Kidney glomerular epithelial cell (primary cell): Measurements from ENCODE around the gene IGIP.

Experiments used
- DNase-seq: peaks from one replicate; lab custom pipeline; 2025; lab: John Stamatoyannopoulos, UW

IGIP gene

DNA sequence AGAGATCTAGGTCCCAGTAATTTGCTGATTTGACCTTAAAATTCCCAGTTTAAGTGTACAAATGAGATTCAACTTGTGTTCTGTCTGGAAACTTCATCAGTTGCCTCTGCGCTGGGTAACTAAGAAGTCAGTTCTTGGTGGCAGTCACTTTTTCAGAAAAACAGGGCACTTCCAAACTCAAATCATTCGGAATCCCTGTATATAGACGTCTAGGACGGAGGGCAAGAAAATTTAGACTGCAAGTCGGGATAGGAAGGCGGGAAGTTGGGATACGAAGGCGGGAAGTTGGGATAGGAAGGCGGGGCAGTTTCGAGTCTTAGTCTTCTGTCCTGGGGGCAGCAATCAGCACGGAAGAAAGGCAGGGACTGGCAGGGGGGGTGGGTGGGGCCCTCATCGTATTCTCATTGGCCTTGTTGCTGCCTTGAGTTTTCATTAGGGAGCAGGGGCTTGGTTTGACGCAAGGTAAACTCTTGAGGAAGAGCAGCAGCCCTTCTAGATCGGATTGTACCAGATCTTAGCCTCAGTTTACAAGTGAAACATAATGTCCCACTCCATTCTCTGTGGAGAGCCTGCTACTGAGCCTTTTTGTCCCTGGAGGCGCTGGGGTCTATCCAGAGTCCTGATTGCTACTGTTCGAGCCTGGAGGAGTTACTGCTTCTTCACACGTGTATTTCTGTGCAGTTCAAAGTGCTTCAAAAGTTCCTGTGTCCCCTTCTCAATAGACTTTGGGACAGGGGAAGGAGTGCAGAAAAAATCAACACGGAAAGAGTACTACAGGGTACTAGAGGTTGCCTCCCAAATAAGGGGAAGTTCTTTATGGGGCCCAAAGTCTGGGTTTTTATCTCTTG, 14.5 kb upstream of the IGIP start:
- DNase-seq, result no peak

DNA sequence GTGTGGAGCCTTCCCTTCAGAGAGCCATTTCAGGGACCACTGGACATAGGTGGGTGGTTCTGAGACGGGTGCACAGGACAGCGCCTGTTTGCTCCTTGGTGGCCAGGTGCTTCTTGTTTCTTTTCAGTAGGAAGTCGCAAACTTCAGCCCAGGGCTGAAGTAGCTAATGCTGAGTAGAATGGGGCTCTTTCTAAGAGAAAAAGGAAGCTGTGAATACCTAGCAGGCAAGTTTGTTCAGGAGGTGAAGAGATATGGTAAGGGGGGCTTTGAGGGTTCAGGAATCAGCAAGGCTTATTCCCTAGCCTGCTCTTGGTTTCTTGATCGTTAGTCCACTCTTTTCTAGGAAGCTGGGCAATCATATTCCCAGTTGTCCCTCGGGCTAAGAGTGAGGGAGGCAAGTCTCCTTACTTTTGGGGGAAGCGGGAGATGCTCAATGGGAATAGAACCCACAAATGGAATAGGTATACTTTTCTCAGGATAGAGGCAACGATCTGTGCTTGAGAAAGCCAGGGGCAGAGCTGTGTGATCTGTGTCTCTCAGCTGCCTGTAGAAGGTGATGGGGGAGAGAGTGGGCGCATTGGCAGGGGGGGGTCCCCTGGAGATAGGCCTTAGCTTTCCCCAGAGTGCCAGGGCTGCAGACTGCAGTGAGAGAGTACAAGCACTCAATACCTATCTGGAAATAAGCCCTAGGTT, 13.7 kb upstream of the IGIP start:
- no peak for DNase-seq

DNA sequence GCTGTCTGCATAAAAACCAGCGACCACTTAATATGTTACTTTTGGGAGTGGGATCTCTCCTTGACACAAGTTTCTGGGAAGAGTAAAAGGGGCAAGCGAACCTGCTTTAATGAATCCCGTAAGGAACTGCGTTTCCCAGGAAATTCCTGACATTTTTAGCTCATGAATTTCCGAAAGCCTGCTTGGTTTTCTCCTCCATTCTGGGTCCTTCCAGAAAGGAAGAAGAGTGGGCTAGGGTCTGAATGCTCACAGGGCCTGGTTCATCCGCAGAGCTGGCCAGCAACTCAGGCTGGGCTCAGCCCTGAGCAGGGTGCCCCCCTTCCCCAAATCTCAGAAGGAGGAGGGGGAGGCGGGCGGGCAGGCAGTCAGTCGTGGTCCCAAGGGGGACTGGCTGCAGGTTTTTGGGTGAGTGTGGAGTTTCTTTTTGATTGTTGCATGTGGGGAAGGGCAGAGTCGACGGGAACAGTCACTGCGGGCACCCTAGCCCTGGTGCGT, 13.0 kb upstream of the IGIP start:
- DNase-seq, result no peak

DNA sequence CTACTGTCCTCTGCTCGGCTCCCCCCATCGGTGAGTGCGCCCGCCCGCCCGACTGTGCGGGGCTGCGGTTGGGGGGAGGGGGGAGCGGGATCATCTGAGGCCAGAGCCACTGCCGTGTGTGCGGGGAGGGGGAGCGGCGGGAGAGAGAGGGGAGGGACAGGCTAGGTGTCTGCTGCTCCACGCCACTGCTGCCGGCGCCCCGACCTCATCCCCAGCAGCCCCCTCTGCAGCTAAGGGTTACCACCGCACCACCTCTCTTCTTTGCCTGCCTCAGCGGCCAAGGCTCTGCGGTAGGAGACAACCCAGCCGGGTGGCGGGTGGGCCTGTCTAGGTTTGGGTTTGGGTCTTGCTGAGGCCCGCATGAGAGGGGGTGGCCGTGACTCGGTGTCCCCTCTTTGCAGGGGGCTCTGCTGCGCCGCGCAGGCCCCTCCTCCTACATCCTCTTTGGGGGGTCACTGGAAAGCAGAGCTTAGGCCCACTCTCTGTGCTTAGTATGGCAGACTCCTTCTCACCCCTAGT, 12.5 kb upstream of the IGIP start:
- DNase-seq, result no peak

DNA sequence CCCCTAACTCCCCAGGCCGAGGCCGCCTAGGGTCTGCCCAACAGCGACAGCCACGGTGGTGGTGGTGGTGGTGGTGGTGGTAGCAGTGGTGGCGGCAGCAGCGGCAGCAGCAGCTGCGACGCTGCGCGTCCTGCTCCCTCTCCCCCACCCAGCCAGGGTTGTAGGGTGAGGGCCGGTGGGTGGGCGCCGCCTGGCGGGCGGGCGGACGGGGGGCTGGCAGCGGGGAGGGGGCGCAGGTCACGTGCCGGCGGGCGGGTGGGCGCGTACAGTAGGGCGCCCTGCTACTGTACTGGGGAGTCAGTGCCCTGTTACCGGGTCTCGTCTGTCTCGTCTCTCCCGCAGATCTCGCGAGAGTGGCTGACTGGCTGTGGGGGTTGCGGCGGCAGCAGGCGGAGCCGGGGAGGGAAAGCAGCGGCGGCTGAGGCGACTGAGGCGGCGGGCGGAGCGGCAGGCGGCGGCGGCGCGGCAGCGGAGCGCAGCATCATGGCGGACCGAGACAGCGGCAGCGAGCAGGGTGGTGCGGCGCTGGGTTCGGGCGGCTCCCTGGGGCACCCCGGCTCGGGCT, 12.0 kb upstream of the IGIP start, which contains the start of gene PURA:
Gene PURA, plus strand, starts transcription at position 411 of the 565 bp plus-strand sequence. Its CDS starts 73 bp downstream, at position 484.
- peak; percentile 88 for DNase-seq

DNA sequence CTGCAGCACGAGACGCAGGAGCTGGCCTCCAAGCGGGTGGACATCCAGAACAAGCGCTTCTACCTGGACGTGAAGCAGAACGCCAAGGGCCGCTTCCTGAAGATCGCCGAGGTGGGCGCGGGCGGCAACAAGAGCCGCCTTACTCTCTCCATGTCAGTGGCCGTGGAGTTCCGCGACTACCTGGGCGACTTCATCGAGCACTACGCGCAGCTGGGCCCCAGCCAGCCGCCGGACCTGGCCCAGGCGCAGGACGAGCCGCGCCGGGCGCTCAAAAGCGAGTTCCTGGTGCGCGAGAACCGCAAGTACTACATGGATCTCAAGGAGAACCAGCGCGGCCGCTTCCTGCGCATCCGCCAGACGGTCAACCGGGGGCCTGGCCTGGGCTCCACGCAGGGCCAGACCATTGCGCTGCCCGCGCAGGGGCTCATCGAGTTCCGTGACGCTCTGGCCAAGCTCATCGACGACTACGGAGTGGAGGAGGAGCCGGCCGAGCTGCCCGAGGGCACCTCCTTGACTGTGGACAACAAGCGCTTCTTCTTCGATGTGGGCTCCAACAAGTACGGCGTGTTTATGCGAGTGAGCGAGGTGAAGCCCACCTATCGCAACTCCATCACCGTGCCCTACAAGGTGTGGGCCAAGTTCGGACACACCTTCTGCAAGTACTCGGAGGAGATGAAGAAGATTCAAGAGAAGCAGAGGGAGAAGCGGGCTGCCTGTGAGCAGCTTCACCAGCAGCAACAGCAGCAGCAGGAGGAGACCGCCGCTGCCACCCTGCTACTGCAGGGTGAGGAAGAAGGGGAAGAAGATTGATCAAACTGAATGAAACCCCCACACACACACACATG, 11.2 kb upstream of the IGIP start:
- DNase-seq, result peak; percentile 51

DNA sequence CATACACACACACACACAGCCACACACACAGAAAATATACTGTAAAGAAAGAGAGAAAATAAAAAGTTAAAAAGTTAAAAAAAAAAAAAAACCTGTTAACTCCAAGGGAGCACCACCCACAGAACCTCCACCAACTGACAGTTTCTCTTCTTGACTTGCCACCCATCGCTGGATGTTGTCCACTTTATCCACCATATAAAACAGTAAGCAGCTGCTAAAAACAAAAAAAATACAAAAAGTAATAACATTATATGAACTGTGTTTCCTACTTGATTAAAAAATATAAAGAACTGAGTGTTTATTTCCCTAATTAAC, 10.6 kb upstream of the IGIP start:
- no peak for DNase-seq

DNA sequence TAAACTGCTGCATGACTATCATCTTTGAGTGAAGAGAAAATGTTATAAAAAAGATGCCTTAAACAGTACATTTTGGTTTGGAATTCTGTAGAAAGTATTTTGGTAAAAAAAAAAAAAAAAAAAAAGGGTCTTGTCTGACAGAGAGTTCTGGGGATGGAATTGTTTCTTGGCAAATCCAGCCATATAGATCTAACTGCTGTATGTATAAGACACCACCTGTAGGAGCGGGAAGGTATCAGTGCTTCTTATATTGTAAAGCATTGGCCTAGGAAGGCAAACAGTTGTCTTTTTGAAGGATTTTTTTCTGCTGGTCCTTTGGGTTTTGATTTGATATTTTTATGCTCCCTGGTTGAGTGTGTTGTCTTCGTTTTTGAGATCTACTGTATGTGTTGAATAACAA, 9.0 kb upstream of the IGIP start:
- DNase-seq, result no peak

DNA sequence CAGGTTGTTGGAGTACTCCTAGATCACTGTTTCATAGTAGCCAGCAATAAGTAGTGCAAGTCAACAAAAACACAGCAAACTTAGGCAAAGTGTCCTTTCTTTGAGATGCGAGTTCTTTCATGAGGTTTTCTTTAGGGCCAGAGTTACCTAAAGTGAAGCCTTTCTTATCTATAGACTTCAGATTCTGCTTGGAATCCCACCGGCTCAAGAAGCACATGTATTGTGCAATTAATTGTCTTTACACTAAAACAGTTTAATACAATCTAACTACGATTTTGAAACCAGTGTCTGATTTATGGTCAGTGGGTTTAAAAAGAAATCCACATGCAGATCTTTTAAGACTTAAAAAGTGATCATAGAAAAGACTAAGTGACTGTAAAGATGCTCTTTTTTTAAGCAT, 8.2 kb upstream of the IGIP start:
- no peak for DNase-seq

DNA sequence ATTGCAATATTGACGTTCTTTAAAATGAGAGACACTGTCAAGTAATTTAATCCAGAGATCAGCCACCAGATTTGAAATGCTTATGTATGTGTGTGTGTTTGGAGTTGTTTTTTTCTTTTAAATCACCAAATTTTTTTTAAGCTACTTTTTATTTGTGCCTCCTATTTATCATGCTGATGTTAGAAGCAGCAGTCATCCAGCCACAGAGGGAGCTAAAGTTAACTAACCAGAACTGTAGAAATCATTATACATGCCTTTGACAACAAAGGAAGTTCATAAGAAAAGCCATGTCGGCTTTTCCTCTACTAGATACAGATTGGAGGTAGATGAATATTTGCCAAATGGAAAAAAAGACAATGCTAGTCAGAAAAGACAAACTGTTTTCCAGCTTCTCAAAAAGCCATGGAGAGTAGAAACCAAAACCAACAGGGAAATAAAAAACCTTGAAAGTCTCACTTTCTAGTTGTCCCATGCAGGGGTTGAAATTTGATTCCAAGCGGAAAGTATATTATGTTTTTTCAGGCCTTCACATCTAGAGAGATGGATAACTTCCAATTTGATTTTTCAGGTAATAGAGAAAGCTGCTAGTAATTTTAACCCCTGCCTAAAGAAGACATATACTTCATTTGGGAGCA, 7.3 kb upstream of the IGIP start:
- DNase-seq, result peak; percentile 30

DNA sequence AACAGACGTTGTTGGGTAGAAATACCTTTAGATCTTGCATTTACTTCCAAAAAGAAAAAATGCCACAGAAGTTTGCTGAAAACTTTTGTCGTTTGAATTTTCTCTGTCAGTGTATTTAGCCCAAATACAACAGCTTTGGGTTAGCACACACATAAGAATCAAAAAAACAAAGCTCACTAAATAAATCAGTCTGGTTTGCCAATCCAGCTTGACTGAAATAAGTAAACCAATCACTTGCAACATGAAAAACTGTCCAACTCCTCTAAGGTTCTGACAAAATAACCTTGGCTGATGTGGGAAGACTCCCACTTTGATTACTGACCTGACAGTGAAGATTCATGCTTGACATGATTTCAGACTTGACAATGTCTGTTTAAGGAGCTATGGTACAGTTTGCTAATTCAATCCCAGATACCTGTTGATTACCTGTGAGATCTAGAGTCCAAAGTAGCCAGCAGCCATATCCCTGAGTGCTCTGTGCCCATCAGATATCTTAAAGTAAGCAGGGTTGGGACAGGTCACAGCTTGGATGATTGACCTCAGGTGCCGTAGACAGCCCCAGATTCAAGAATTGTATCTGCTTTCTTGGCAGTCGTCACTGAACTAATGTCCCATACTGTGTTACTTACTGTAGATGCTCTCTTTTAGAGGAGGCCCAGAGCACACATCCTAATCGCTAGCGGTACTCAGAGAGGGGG, 727 bp downstream of the IGIP start:
- DNase-seq, result no peak

DNA sequence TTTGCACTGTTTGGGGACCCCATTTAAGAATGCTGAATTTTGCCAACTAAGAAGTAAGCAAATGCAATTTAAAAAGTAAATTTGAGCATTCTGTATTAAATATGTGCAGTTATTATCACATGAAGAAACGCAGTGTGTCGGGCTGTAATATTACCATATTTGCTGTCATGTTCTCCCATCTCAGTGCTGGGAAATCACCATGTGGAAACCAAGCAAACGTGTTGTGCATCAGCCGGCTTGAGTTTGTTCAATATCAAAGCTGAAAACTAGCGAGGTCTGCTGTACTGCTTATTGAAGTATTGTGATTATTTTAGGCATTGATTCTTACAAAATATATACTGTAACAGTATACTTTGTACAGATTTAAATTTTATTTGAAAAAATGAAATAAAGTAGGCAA, 2.6 kb downstream of the IGIP start:
- no peak for DNase-seq

DNA sequence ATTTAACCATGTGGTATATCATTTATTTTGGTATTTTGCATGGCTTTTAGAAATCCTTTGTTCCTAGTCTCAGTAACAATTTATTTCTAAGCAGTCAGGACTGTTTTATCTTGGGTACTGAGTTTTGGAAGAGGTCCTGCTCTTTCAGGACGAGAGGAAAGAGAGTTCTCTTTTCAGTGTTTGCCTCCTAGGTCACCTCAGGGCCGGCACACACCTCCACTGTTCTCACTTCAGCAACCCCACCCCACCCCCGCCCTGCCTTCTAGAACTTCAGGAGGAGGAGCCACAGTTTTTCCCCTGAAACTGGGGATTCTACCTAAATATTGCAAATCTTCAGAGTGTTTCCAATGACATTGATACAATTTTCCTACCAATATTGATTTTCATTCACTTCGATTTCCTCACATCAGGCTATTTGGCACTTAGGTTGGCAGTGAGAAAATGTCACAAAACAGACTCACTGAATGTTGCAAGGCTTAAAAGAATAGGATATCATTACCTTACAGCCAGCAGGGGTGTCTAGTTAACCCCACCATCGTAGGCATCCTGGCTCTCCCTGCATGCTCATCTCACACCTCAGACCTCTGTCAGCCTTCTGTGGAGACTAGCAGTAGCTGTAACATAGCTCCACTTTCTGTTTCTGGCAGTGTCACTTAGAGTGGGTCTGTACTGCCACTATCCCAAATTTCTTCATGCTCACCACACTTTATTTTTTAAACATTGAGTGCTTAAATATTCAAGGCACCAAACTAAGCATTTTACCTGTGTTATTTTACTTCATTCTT, 5.4 kb downstream of the IGIP start:
- no peak for DNase-seq

DNA sequence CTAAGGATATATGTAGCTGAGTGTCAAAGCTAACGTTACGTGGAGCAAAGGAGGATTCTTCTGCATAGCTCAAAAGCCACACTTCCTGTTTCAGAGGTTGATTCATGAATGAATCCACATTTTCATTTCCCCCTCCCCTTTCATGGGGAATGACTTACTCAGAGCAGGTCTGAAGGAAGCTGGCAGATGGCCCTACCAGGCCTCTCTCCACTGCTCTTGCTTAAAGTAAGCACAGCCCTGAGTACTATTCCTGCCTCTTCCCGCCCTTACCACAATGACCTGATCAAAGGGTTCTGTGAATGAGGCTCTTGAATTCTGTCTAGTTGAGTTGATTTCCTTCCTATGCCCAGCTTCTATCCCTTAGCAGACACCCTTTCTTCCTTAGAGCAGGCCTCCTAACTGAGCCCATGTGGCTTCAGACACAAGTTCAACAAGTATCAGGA, 6.3 kb downstream of the IGIP start:
- peak; percentile 91 for DNase-seq

DNA sequence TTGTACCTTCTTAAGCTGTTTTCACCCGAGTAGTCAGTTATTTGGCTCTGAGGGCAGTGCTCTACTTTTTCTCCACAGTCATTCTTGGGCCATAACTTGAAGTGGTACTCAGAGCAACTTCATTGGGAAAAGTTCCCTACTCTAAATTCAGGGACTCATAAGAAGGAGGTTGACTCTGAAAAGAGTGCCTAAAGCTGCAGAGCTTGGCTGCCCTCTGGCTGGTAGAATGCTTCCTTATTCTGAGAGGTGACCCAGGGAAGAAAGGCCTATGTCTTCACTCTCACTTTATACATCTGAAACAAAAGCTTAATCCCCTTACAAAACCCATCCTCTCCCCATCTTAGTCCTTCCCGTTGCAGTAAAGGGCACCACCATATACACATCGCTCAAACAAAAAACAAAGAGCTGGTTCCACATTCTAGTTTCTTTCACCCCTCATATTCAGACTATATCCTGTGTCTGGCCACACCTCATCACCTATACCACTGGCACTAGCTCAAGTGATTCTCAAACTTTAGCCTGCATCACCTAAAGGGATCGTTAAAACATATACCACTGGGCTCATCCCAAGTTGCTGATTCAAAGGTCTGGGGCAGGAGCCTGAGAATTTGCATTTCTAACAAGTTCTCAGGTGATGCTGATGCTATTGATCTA, 7.9 kb downstream of the IGIP start:
- no peak for DNase-seq

DNA sequence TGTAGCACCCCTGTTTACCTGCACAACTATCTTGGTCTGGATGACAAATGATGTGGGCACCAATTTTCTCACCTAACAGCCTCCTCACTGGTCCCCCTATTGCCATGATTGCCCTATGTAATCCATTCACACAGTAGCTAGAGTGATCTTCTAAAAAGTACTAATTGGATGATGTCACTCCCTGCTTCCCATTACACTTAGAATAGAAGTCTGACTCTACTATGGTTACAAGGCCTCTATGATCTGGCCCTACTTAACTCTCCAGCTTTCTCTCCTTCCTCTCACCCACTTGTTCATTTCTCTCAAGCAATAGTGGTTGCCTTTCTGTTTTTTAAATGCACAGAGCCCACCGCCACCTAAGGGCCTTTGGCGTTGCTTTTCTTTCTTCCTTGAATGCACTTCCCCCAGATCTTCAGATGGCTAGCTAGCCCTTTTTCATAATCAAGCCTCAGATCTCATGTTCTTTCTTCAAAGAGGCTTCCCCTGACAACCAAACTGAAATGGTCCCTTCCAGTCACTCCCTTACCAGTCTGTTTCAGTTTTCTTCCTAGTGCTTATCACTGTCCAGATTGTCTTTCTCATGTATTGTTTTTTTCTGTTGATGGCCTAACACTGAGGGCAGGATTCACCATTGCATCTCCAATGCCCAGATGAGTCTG, 8.7 kb downstream of the IGIP start:
- no peak for DNase-seq

DNA sequence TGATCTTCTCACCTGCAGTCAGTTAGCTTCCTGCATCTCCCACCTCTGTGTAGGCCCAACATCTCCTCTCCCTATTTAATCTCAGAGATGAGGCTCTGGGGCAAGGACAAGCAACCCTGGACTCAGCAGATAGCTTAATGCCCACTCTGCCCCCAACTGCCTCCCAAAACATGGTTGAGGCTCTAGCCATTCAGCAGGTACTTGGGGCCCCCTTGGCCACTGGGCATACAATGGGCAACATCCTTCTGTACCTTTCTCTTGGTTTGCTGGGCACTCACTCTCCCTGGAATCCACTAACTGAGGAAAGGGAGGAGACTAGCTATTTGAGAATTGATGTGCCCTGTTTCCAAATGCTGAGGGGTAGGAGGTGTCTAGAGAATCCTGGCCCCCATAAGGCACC, 9.4 kb downstream of the IGIP start:
- no peak for DNase-seq

DNA sequence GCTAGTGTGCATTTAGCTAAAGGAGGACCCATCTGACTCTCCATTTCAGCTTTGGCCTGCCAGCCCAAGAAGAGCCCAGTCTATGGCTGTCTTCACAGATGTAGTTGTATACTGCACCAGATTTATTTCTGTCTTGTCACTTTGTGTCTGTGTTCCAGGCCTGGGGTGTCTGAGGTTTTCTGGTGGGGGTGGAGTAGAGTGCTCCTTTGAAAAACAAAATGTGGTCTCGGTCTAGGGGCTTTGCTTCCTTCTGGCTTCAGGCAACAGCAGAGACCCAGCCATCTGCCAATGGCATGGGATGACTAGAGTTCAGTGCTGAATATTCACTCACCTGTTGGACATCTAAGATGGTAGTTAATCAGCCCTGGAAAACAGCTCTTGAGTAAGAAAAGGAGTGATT, 10.9 kb downstream of the IGIP start:
- DNase-seq, result no peak

DNA sequence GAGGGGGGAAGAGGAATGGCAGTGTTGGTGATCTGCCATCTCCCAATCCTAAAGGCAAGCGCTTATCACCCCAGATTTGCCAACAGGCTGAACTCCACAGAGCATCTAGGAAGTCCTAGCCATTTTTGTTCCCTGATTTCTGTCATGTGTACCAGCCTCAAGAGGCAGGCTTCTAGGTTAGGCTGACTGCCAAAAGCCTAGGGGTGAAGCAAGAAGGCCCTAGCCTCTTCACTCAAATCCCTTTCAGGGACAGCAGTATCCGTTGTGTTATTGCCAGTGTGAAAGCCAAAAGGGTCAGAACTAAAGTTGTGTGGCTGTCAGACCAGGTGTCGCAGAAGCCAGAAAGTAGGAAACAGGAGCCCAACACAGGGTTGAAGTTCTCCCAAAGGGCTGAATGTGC, 14.7 kb downstream of the IGIP start:
- DNase-seq, result no peak
